GM19351 (cell line): ENCODE results near the gene EBF4.

Source experiments
- ATAC-seq: cut with Tn5 transposase; IDR thresholded peaks from one replicate; pipeline ENCODE4 v1.9.1; 2021; ENCODE audit warnings: mild to moderate bottlenecking, moderate library complexity; ENCODE audit not compliant: unreplicated experiment

The EBF4 gene

DNA sequence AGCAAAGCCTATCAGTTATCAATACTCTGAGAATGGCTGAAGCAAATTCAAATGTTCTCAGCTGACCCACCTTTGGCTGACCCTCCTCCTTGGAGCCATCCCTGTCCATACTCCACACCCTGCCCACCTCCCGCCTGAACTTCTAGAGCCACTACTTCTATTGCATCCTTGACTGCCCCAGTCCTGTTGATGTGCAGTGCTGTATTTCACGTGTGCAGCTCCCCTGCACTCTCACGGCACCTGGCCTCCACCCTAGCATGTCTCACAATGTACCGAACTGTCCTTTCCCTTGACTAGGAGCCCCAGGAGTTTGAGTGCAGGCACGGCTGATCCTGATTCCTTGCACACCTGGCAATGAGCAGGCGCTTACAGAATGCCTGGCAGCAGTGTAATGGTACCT lies 100.9 kb downstream of the EBF4 start:
- no peak for ATAC-seq

DNA sequence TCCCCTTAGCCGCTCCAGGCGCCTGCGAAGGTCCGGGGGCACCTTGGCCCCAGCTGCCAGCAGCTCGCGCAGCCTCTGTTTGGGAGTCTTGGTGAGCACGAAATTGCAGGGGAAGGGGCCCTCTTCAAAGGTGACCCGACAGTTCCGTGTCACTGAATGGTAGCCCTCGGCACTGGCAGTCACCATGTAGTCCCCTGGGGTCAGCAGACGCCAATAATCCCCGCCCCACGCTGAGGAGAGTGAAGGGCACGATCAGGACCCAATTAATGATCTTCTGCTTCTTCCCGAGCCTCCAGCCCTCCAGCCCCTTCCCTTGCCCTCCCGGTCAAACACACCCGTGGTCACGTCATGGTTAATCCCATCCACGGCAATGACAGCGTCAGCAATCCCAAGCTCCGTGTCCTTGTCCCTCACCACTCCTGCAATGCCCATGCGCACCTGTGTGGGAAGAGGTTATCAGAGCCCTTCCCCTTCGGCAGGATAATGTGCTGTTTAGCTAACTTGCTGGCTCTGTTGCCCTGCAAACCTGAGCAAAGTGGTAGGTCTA lies 101.7 kb downstream of the EBF4 start:
- no peak for ATAC-seq

DNA sequence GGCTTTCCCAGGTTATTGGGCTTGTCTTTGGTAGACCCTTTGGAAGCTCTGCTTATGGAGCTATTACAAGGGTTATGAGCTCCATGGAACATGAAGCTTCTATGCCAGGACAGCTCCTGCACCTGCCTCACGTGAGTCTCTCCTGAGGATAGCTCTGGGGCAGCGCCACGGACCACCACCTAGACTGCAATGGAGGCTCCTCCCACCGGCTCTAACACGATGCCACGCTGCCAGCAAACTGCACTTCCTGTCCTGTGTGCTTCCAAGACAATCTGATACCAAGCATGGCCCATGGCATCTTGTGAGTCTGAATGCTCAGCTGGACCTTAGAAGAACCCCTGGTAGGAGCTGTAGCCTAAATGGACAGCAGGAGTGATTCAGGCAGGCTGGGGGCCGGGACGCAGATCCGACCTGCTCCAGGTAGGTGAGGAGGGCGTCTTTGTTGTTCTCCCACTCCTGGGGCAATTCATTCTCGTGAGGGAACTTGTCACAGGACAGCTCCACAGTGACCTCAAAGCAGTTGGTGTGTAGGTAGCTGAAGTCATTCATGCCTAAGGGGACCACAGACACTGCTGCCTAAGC lies 102.4 kb downstream of the EBF4 start:
- no peak for ATAC-seq

DNA sequence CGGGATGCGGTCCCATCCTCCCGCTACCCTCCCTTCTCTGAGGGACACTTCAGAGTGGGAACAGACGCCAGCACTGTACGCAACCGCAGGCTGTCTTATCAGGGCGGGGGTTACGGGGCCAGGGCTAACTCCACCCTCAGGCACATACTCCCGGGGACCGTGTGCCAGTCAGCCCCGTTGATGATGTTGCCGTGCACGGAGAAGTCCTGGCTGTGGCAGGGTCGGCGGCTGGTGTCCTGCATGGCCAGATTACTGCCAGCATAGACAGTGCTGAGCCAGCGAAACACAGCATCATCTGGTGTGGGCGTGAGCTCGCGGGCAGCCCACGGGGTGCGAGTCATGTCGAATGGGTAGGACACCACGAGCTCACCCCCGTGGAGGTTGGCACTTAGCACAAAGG lies 102.9 kb downstream of the EBF4 start:
- no peak for ATAC-seq

GRCh38 chr20:2796011-2796660 lies 103.6 kb downstream of the EBF4 start:
- ATAC-seq = no peak

DNA sequence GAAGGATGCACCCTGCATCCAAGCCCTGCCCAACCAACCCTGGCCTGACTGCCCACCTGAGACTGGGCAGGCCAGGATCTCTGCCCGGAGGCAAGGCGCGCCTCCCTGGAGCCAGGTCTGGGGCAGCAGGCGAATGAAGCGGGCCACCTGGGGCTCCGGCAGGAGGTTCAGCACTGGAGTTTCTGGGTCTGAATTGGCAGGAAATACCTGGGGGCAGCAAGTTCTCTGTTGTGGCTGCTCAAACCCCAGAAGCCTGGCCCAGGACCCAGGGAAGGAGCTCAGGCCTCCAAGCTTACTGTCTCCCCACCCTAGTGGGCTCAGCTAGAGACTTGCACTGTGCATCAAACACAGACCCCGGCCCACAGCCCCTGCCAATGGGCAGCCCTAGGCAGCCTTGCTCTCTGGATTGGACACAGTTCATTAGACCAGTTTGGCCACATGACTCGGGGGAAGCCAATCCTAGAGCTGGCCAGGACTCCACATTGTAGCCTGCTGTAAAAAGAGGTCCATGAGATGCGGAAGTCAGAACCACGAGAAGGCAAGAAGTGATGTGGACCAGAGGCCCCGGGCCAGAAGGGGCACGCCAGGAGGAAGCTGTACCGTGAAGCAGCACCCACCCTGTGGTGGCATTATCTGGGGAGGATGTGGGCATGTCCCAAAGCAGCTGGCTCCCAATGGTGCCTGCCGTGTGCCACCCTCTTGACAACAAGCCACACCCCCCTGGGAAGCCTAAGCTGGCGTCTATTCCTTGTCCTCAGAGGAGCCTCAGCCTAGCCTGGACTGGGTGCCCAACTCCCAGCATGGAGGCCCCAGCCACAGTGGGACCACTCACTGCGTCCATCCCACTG lies 104.8 kb downstream of the EBF4 start:
- no peak for ATAC-seq

- no peak for ATAC-seq
Observed at GRCh38 chr20:2798095-2798805, 105.7 kb downstream of the EBF4 start.

DNA sequence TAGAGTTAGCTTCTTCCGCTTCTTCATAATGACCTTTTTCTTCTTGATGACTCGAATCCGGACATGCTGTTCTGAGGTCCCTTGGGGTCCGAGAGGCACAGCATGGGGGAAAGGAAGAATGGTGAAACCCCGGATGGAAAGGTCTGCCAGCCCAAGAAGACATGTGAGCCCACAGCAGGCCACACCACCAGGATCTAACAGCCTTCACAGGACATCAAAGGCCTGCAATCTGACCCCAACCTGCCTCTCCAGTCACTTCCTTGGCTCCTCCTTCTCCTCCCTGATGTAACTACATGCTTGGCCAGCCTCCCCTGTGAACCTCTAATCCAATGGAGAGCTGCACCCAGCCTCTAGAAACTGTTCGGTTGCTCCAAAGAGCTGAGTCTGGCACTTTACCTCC lies 106.2 kb downstream of the EBF4 start:
- no peak for ATAC-seq

GRCh38 chr20:2799271-2799670 lies 106.7 kb downstream of the EBF4 start:
- no peak for ATAC-seq

GRCh38 chr20:2799688-2800520 lies 107.3 kb downstream of the EBF4 start:
- ATAC-seq = no peak

- no peak for ATAC-seq
Observed at GRCh38 chr20:2800521-2801285, 108.1 kb downstream of the EBF4 start, which contains the start of gene CPXM1. TSS of gene CPXM1 (minus strand) at chr20:2800627. CDS start at chr20:2800572, 55 bp downstream.

DNA sequence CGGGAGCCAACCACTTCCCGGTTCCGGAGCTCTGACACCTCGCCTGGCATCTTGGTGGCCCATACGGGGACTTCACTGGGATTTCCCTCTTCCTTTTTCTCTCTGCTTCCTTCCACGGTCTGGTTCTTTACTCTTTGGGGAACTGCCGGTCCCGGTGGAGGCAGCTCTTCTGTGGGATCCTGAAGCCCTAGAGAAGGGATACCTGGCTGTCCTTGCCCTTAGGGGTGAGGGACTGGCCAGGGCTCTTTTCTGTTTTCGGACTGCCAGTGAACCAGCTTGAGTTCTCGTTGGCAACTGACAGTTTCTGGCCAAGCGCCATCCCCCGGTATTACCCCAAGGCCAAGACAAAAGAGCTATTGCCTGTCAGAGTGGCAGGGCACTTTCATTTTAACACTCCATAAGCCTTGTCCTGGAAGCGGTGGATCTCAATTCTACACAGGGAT lies 108.7 kb downstream of the EBF4 start:
- ATAC-seq = no peak

DNA sequence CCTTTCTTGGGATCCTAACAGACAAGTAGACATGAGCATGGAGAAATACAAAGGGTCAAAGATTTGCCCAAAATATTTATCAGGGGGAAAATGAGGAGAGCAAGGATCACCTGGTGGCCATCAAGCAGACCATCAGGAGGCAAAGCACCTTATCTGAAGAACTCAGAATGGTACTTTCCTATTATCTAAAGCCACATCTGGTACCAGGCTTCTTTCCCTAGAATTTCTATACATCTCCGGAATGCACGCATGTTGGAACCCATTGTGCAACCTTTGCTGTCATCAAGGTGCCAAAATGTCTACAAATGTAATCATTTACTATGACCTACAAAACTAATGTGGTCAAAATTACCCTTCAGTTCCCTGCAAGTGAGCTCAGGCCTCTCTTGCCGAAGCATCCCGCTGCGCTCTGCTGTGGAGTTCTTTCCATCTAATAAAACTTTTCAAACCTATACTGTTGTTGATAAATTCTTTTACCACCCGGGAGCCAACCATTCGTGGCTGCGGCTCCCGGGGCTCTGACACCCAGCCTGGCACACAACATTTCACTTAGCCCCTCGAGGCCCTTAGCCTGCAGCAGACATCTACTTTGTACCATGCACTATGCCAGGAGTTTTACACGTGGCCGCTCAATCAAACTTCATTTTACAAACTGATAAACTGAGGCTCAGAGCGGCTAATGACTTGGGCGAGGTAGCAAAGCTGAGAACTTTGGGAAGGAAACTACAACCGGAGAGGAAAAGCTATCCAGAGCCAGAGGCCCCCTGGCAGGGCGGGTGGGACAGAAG lies 111.7 kb downstream of the EBF4 start:
- ATAC-seq = no peak

GRCh38 chr20:2804852-2805688 lies 112.5 kb downstream of the EBF4 start:
- no peak for ATAC-seq

- no peak for ATAC-seq
Observed at GRCh38 chr20:2805689-2806350, 113.2 kb downstream of the EBF4 start.

DNA sequence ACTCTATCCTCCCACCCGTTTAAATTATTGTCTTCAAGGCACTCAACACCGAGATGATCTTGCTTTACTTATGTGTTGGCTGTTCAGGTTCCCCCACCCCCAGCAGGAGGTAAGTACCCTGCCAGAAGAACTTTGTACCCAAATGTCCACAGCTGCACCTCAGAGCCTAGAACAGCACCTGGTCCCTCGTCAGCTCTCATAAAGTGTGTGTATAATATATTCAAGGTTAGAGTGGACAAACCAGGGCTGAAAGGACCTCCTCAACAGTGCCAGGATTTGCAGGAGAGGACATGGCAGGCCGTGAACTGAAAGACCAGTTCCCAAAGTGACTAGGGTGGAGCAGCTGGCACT lies 113.7 kb downstream of the EBF4 start:
- ATAC-seq = no peak

DNA sequence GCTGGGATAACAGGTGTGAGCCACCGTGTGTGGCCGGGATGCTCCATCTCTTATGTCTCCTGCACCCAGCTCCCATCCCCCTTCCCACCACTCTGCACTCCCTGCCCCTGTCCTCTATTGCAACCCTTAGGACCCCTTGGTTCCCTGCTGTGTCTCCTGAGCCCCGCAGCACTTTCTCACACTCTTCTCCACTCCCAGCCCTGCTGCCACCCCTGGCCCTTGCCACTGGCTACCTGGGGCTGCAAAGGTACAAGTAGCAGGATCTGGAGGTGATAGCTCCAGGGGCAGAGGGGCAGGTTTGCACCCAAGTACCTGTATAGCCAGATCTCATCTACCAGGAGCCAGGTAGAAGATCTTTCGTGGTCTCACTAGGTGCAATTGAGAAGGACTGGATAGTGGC lies 114.4 kb downstream of the EBF4 start:
- ATAC-seq = no peak
